Endothelial cell (in vitro differentiated cells): Measurements from ENCODE around the gene MOV10L1. TPM values are rescaled to one million over a fixed set of nuclear protein-coding genes. Genes with fewer than 3 reads are reported as not detected.

ENCODE experiments used
- DNase-seq: peaks from one replicate; pipeline ENCODE4 v3.0.0; 2021; ENCODE audit warnings: low spot score
- H3K27ac Mint-ChIP-seq: one replicate; pipeline ENCODE4 v1.8.0; 2021; ENCODE audit warnings: mixed read lengths, inconsistent platforms; ENCODE audit not compliant: unreplicated experiment
- H3K27me3 Mint-ChIP-seq: one replicate; pipeline ENCODE4 v1.8.0; 2021; ENCODE audit warnings: mild to moderate bottlenecking, moderate library complexity, mixed read lengths, inconsistent platforms; ENCODE audit not compliant: unreplicated experiment
- H3K36me3 Mint-ChIP-seq: one replicate; pipeline ENCODE4 v1.8.0; 2021; ENCODE audit warnings: mild to moderate bottlenecking, low read depth, mixed read lengths, inconsistent platforms; ENCODE audit not compliant: unreplicated experiment
- H3K4me1 Mint-ChIP-seq: one replicate; pipeline ENCODE4 v1.8.0; 2021; ENCODE audit warnings: mild to moderate bottlenecking, mixed read lengths, inconsistent platforms; ENCODE audit not compliant: unreplicated experiment
- H3K4me3 Mint-ChIP-seq: one replicate; pipeline ENCODE4 v1.8.0; 2021; ENCODE audit warnings: mild to moderate bottlenecking, mixed read lengths, inconsistent platforms; ENCODE audit not compliant: unreplicated experiment
- H3K9me3 Mint-ChIP-seq: one replicate; pipeline ENCODE4 v1.8.0; 2021; ENCODE audit warnings: mixed read lengths, inconsistent platforms; ENCODE audit not compliant: unreplicated experiment
- CTCF ChIP-seq: fragments of 200-600 bp; sonication (generic); IDR thresholded peaks from one replicate; pipeline ENCODE4 v1.5.0; 2021; ENCODE audit warnings: antibody characterized with exemption; ENCODE audit not compliant: unreplicated experiment
- total RNA-seq: library from RNA; stranded (reverse); fragmentation: NEBNext Ultra II Directional; extraction: Animal tissue kit (Norgen Biotek cat#: 25700); gene quantifications from one replicate; pipeline ENCODE4 v1.2.1, GENCODE V29; 2021; ENCODE audit not compliant: unreplicated experiment

MOV10L1 gene
- total RNA-seq, 1 donor from 2014 or later = not detected

GRCh38 chr22:50070366-50070765 is 19.4 kb upstream of the MOV10L1 start:
- Mint-ChIP-seq H3K4me3 (no peak overlapping the region), H3K27me3 (peaks cover 3% of the 10 kb centered on the region), H3K4me1 (no peaks in the 10 kb centered on the region), H3K9me3 (no peaks in the 10 kb centered on the region), H3K36me3 (no peaks in the 10 kb centered on the region), H3K27ac (no peak overlapping the region)
- no peak for DNase-seq
- no peak for TF ChIP-seq CTCF

- no peaks in the 10 kb centered on the region for H3K9me3 Mint-ChIP-seq
- DNase-seq = no peak
- H3K4me3 Mint-ChIP-seq = no peak overlapping the region
- peaks cover 6% of the 10 kb centered on the region for H3K4me1 Mint-ChIP-seq
- H3K36me3 Mint-ChIP-seq = no peaks in the 10 kb centered on the region
- TF ChIP-seq CTCF = no peak
- peaks cover 3% of the 10 kb centered on the region for H3K27me3 Mint-ChIP-seq
- no peak overlapping the region for H3K27ac Mint-ChIP-seq
Measured at GRCh38 chr22:50071432-50072166, 18.2 kb upstream of the MOV10L1 start.

DNA sequence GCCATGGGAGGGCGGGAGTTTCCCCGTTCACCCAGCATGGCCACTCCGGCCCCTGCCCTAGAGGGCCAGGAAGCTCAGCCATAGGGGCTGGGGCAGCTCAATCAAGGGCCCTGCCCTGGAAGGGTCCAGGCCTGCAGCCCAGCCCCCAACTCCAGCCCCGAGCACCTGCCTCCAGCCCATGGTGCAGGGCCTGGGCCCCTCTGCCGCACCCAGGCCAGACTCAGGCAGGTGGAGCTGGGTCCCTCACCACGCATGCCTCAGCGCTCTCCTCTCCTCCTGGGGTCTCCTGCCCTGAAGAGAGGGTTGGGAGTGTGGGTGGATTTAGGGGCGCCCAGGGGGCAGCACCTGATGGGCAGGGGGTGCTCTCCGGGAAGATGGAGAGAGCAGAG is 17.6 kb upstream of the MOV10L1 start:
- Mint-ChIP-seq H3K4me3 (no peak overlapping the region), H3K4me1 (peaks cover 6% of the 10 kb centered on the region), H3K9me3 (no peaks in the 10 kb centered on the region)

DNA sequence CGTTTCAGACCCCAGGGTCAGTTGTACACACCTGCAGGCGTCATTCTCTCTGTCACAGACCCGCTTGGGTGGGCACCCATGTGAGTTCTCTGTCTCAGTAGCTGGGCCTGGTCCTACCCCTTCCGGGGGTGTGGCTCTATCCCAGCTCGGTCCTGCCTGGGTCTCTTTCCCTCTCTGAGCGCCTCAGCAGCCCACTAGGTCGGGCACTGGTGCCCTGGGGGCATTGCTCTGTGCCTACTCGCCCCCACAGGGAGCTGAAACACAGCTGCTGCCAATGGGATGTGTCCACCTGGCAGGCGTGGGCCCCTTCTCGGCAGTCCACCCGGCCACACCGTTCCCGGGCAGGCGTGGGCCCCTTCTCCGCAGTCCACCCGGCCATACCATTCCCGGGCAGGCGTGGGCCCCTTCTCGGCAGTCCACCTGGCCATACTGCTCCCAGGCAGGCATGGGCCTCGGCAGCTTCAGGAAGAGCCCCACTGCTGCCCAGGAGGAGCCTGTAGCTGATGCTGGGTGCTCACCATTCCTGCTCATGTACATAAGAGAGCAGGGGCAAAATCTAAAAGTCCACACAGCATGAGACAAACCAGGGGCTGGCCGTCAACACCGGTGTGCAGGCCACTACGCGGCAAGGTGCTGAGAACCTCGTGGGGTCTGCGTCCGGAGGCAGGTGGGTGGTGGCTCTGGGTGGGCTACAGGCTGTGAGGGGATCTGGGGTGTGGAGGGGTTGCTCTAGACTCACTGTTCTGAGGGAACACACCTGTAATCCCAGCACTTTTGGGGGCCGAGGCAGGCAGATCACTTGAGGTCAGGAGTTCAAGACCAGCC is 16.9 kb upstream of the MOV10L1 start:
- Mint-ChIP-seq H3K4me1 (peaks cover 6% of the 10 kb centered on the region), H3K9me3 (no peaks in the 10 kb centered on the region), H3K27ac (no peak overlapping the region), H3K36me3 (no peaks in the 10 kb centered on the region), H3K4me3 (no peak overlapping the region), H3K27me3 (peaks cover 1% of the 10 kb centered on the region)
- no peak for DNase-seq
- no peak for TF ChIP-seq CTCF

More for the DNA sequence above, 17.6 kb upstream of the MOV10L1 start:
- no peak overlapping the region for H3K27ac Mint-ChIP-seq
- H3K36me3 Mint-ChIP-seq = no peaks in the 10 kb centered on the region
- H3K27me3 Mint-ChIP-seq = peaks cover 3% of the 10 kb centered on the region
- TF ChIP-seq CTCF = no peak
- DNase-seq = no peak

DNA sequence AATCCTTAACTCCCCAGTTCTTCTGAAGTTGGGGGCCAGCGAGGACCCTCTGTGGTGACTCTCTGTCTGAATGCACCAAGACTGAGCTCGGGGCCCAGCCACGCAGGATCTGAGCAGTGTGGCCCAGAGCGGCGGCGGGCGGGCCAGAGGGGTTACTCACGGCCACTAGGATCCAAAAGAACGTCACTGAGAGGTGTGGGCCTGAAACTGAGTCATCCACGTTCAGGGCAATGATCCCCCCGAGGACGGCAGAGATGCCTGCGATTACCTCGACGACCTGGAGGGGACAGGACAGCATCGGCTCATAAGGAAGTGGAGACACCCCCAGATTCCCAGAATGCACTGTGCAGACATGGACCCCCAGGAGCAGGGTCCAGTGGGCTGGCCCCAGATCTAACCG is 15.8 kb upstream of the MOV10L1 start:
- DNase-seq = no peak
- H3K4me3 Mint-ChIP-seq = no peak overlapping the region
- peaks cover 6% of the 10 kb centered on the region for H3K4me1 Mint-ChIP-seq
- no peak overlapping the region for H3K27ac Mint-ChIP-seq
- H3K27me3 Mint-ChIP-seq = peaks cover 1% of the 10 kb centered on the region
- no peaks in the 10 kb centered on the region for H3K36me3 Mint-ChIP-seq
- no peak for TF ChIP-seq CTCF
- no peaks in the 10 kb centered on the region for H3K9me3 Mint-ChIP-seq
